HUES48 (cell line): Measurements from ENCODE around the gene BCAS4.

ENCODE experiments used
- H3K27ac ChIP-seq: one replicate; pipeline ENCODE4 v1.7.0; 2013; ENCODE audit warnings: low read depth, low read length, inconsistent platforms
- H3K27me3 ChIP-seq: 2 replicates; pipeline ENCODE4 v1.6.1; 2013; ENCODE audit warnings: mild to moderate bottlenecking, low read length; ENCODE audit not compliant: control insufficient read depth, insufficient read depth
- H3K36me3 ChIP-seq: 2 replicates; pipeline ENCODE4 v1.6.1; 2013; ENCODE audit warnings: low read length; ENCODE audit not compliant: control insufficient read depth, insufficient read depth
- H3K4me1 ChIP-seq: 2 replicates; pipeline ENCODE4 v1.6.1; 2013; ENCODE audit warnings: mild to moderate bottlenecking, low read length; ENCODE audit not compliant: control insufficient read depth, insufficient read depth
- H3K4me3 ChIP-seq: 2 replicates; pipeline ENCODE4 v1.5.1; 2013; ENCODE audit warnings: mild to moderate bottlenecking, low read depth, low read length
- H3K9ac ChIP-seq: 2 replicates; pipeline ENCODE4 v1.6.1; 2013; ENCODE audit warnings: mild to moderate bottlenecking, low read depth, low read length, moderate library complexity
- H3K9me3 ChIP-seq: 2 replicates; pipeline ENCODE4 v1.6.1; 2013; ENCODE audit warnings: low read length; ENCODE audit not compliant: control insufficient read depth, insufficient read depth

The BCAS4 gene

DNA sequence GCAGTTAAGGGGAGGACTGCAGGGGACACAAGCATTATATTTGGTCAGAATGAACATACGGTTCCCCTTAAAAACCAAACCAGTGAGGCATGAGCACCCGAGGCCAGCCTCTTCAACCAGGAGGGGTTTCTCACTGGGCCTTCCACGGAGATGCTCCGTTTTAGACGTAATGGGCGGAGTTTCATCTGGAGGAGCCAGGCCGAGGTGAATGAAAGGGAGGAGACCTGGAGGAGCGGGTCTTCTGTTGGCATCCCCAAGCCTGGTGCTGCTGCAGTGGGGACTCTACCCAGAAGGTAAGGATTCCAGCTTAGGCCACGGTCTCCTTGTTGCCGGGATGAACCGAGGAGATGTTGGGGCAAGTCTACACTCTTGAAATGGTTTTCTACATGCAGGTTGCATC lies 89.0 kb downstream of the BCAS4 start:
- Histone ChIP-seq H3K36me3 (peaks cover 6% of the 10 kb centered on the region), H3K9ac (no peak overlapping the region), H3K27ac (no peak overlapping the region), H3K9me3 (no peaks in the 10 kb centered on the region), H3K4me3 (no peak overlapping the region), H3K4me1 (no peaks in the 10 kb centered on the region), H3K27me3 (no peaks in the 10 kb centered on the region)

DNA sequence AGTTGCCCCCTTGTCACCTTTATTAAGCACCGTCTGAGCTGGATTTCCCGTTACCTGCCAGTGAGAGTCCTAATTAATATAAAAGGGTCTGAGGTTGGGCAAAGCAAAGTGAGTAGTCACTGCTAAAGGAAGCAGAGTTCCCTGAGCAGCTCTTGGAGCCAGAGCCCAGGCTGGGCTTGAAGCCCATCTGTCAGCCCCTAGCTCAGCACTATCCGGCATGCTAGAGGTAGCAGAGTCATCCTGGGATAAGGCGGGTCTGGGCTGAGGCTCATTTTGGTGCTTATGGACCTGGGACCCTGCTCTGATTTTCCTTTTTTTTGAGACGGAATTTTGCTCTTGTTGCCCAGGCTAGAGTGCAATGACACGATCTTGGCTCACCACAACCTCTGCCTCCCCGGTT lies 90.2 kb downstream of the BCAS4 start:
- Histone ChIP-seq H3K9me3 (no peaks in the 10 kb centered on the region), H3K27ac (no peak overlapping the region), H3K36me3 (peaks cover 18% of the 10 kb centered on the region), H3K27me3 (no peaks in the 10 kb centered on the region), H3K9ac (no peak overlapping the region), H3K4me1 (no peaks in the 10 kb centered on the region; the same call in 1 of the 2 replicates), H3K4me3 (no peak overlapping the region)

DNA sequence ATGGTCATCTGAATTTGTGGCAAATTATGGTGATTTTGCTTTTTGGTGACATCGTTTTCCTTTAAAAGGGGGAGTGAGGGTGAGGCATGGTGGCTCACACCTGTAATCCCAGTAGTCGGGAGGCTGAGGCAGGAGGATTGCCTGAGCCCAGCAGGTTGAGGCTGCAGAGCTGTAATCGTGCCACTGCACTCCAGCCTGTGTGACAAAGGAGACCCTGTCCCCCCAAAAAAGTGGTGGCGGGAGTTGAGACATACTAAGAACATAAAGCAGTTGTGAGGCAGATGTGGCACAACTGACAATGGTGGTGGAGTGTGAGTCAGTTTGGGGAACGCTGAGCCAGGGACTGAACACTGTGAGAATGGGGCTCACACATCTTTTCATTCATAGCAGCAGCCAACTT lies 90.9 kb downstream of the BCAS4 start:
- H3K27me3 ChIP-seq: no peaks in the 10 kb centered on the region
- H3K4me3 ChIP-seq: no peak overlapping the region
- no peak overlapping the region for H3K27ac ChIP-seq
- H3K4me1 ChIP-seq: no peaks in the 10 kb centered on the region; the same call in 1 of the 2 replicates
- no peak overlapping the region for H3K9ac ChIP-seq
- no peaks in the 10 kb centered on the region for H3K9me3 ChIP-seq
- peaks cover 25% of the 10 kb centered on the region for H3K36me3 ChIP-seq

- H3K27me3 ChIP-seq: no peaks in the 10 kb centered on the region
- no peak overlapping the region for H3K9ac ChIP-seq
- no peaks in the 10 kb centered on the region; the same call in 1 of the 2 replicates for H3K4me1 ChIP-seq
- H3K4me3 ChIP-seq: no peak overlapping the region
- H3K9me3 ChIP-seq: no peaks in the 10 kb centered on the region
- peaks cover 30% of the 10 kb centered on the region for H3K36me3 ChIP-seq
- H3K27ac ChIP-seq: no peak overlapping the region
Measured at GRCh38 chr20:50886184-50886790, 91.4 kb downstream of the BCAS4 start.

DNA sequence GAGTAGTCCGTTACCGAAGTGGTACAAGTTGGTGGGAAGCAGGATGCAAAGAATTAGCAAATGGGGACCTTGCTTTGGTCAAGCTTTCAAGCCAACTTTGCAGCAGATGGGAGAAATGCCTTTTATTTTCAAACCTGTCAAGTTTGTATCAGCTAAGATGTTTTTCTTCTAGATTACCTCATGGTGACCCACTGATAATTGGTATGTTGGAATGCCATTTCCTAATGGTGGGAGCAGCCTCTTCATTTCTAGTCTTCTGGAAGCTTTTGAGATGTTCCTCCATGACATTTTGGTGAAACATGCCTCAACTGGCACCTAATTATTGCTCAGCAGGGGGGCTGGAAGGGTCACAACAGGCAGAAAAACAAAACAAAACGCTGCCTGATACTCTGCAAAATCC lies 92.7 kb downstream of the BCAS4 start:
- H3K9me3 ChIP-seq: no peaks in the 10 kb centered on the region
- H3K4me3 ChIP-seq: no peak overlapping the region
- no peak overlapping the region for H3K27ac ChIP-seq
- H3K27me3 ChIP-seq: no peaks in the 10 kb centered on the region
- H3K36me3 ChIP-seq: peaks cover 43% of the 10 kb centered on the region
- H3K9ac ChIP-seq: no peak overlapping the region
- no peaks in the 10 kb centered on the region; the same call in 1 of the 2 replicates for H3K4me1 ChIP-seq

GRCh38 chr20:50891138-50891537 lies 96.3 kb downstream of the BCAS4 start:
- Histone ChIP-seq H3K4me3 (no peak overlapping the region), H3K9ac (no peak overlapping the region), H3K27me3 (no peaks in the 10 kb centered on the region), H3K27ac (no peak overlapping the region), H3K9me3 (no peaks in the 10 kb centered on the region), H3K4me1 (no peaks in the 10 kb centered on the region; the same call in 1 of the 2 replicates), H3K36me3 (peaks cover 76% of the 10 kb centered on the region)

DNA sequence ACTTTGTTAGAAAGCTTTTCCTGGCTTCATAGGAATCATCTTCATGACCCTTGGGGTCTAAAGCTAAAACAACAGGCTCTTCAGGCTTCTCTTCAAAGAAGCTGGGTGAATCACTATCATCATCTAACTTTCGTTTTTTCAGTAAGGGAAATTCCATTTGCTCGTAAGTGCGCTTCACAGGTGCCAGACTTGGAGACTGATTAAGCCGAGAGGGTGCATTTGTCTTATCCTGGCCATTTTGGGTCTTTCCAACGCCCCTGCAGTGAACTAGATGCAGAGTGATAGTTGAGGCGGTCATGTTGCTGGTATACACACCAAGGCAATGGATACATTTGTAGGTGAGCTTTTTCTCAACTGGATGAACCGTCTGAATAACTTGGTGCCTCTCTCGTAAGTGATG lies 97.5 kb downstream of the BCAS4 start:
- Histone ChIP-seq H3K4me3 (no peak overlapping the region), H3K36me3 (peaks cover 88% of the 10 kb centered on the region), H3K27ac (no peak overlapping the region), H3K27me3 (no peaks in the 10 kb centered on the region), H3K4me1 (no peaks in the 10 kb centered on the region; the same call in 1 of the 2 replicates), H3K9ac (no peak overlapping the region), H3K9me3 (no peaks in the 10 kb centered on the region)

DNA sequence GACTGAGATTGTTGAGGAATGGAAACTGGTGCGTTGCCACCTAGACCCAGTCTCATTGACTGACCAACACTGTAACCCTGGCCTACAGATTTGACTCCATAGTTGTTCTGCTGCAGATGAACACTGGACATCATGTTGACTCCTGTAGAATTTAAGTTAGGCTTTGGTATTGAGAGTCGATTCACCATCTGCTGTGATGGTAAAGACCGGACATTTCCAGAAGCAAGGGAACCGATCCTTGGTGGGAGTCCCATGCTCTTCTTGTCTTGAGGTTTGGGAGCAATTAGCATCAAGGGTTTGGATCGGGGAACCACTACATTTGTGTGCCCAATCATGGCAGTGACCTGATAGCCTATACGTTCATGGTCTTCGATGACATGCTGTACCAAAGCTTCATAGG lies 98.8 kb downstream of the BCAS4 start:
- no peaks in the 10 kb centered on the region for H3K27me3 ChIP-seq
- no peak overlapping the region for H3K27ac ChIP-seq
- H3K9ac ChIP-seq: no peak overlapping the region
- H3K4me3 ChIP-seq: no peak overlapping the region
- no peaks in the 10 kb centered on the region for H3K9me3 ChIP-seq
- H3K36me3 ChIP-seq: peaks cover 97% of the 10 kb centered on the region
- H3K4me1 ChIP-seq: no peaks in the 10 kb centered on the region; the same call in 1 of the 2 replicates

DNA sequence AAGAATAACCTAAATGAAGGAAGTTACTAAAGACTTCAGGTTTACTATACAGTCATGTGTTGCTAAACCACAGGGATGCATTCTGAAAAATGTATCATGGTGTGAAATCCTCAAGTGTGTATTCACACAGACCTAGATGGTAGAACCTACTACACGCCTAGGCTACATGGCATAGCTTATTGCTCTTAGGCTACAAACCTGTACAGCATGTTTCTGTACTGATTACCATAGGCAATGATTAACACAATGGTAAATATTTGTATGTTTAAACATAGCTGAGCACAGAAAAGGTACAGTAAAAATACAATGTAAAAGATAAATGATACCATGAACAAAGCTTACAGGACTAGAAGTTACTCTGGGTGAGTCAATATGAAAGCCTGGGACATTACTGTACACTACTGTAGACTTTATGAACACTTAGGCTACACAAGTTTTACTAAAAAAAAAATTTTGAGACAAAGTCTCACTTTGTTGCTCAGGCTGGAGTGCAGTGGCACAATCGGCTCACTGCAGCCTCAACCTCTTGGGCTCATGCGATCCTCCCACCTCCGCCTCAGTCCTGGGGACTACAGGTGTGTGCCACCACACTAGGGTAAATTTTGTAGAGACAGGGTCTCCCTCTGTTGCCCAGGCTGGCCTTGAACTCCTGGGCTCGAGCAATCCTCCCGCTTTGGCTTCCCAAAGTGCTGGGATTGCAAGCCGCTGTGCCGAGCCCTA lies 100.4 kb downstream of the BCAS4 start:
- H3K9me3 ChIP-seq: no peaks in the 10 kb centered on the region
- H3K4me1 ChIP-seq: no peaks in the 10 kb centered on the region
- peaks cover 96% of the 10 kb centered on the region for H3K36me3 ChIP-seq
- H3K27me3 ChIP-seq: no peaks in the 10 kb centered on the region
- H3K4me3 ChIP-seq: no peak overlapping the region
- no peak overlapping the region for H3K9ac ChIP-seq
- no peak overlapping the region for H3K27ac ChIP-seq

DNA sequence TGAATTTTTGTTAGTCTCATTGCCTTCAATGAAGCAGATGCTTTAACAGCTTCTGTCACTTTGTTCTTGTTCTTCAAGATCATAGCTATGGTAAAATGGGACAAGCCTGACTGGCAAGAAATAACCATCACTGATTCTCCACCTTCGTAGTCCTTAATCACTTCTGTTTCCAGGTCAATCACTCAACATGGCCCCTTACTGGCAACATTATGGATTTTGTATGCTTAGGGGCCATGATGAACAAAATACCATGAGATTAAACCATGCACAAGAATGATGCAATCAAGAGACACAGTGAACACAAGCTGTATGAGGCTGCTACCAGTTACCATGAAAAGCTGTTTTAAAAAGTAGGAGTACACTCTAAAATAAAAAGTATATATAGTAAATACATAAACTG lies 103.6 kb downstream of the BCAS4 start:
- Histone ChIP-seq H3K36me3 (peaks cover 96% of the 10 kb centered on the region), H3K27me3 (no peaks in the 10 kb centered on the region), H3K27ac (no peak overlapping the region), H3K4me3 (no peak overlapping the region), H3K9me3 (no peaks in the 10 kb centered on the region), H3K4me1 (no peaks in the 10 kb centered on the region), H3K9ac (no peak overlapping the region)

DNA sequence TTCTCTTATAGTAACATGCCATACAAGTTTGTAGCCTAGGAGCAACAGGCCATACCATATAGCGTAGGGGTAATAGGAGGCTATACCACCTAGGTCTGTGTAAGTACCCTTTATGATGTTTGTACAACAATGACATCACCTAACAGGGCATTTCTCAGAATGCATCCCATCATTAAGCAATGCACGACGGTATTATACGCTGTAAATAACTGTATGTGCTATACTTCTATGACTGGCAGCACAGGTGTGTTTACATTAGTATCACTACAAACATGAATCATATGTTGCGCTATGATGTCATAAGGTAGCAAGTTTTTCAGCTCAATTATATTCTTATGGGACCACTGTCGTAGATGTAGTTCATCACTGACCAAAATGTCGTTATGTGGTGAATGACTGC lies 105.4 kb downstream of the BCAS4 start:
- no peak overlapping the region for H3K9ac ChIP-seq
- no peak overlapping the region for H3K27ac ChIP-seq
- no peaks in the 10 kb centered on the region for H3K4me1 ChIP-seq
- H3K9me3 ChIP-seq: no peaks in the 10 kb centered on the region
- H3K36me3 ChIP-seq: peaks cover 92% of the 10 kb centered on the region
- no peak overlapping the region for H3K4me3 ChIP-seq
- no peaks in the 10 kb centered on the region for H3K27me3 ChIP-seq
